RPMI7951 (cell line): ENCODE results near the gene PCSK4. TPM values are rescaled to one million over a fixed set of nuclear protein-coding genes. Genes with fewer than 3 reads are reported as not detected.
"Not testable (repeated sequence)": the region's sequence is repeated elsewhere in the genome, so short reads cannot be mapped to it uniquely, and the experiment has no call there.

ENCODE experiments used
- DNase-seq: peaks from one replicate; pipeline ENCODE4 v3.0.0-alpha.2; 2012; ENCODE audit warnings: low read depth
- total RNA-seq: library from RNA; depleted of rRNA; stranded (reverse); fragments of >200 nt; shearing (Covaris generic); gene quantifications from 2 replicates; pipeline ENCODE4 v1.2.3, GENCODE V29; 2014

PCSK4 gene
- total RNA-seq, 1 experiment from 2014 or later = 5.5 TPM

- no peak for DNase-seq
Observed at GRCh38 chr19:1505012-1505411, 14.9 kb upstream of the PCSK4 start.

GRCh38 chr19:1503925-1504773 lies 14.0 kb upstream of the PCSK4 start:
- DNase-seq = no peak

GRCh38 chr19:1503089-1503924 lies 13.2 kb upstream of the PCSK4 start:
- DNase-seq = peak; percentile 13

- no peak for DNase-seq
Observed at GRCh38 chr19:1502433-1503088, 12.4 kb upstream of the PCSK4 start.

GRCh38 chr19:1501200-1501595 lies 11.0 kb upstream of the PCSK4 start:
- no peak for DNase-seq

- DNase-seq = not testable (repeated sequence)
Observed at GRCh38 chr19:1499231-1499630, 9.1 kb upstream of the PCSK4 start.

- no peak for DNase-seq
Observed at GRCh38 chr19:1497578-1498235, 7.6 kb upstream of the PCSK4 start.

GRCh38 chr19:1496714-1497577 lies 6.8 kb upstream of the PCSK4 start:
- no peak for DNase-seq

- no peak for DNase-seq
Observed at GRCh38 chr19:1495799-1496713, 5.9 kb upstream of the PCSK4 start.

GRCh38 chr19:1495051-1495798 lies 5.1 kb upstream of the PCSK4 start:
- no peak for DNase-seq

- DNase-seq = no peak
Observed at GRCh38 chr19:1494115-1494815, 4.1 kb upstream of the PCSK4 start.

GRCh38 chr19:1492474-1493006 lies 2.4 kb upstream of the PCSK4 start:
- no peak for DNase-seq

- DNase-seq = no peak
Observed at GRCh38 chr19:1491849-1492170, 1.7 kb upstream of the PCSK4 start.

GRCh38 chr19:1491114-1491848 lies 1.1 kb upstream of the PCSK4 start, which contains the start of gene REEP6:
Gene REEP6, plus strand, starts transcription at chr19:1491181. Its CDS starts 89 bp downstream, at chr19:1491270.
- DNase-seq = no peak

GRCh38 chr19:1489463-1490310 lies 463 bp downstream of the PCSK4 start:
- DNase-seq = no peak

- no peak for DNase-seq
Observed at GRCh38 chr19:1488282-1488601, 1.9 kb downstream of the PCSK4 start.
